PC-3 (cell line): ENCODE data around the gene PACRG.

Experiments used
- EZH2phosphoT487 ChIP-seq: fragments of 300-600 bp; sonication (generic); IDR thresholded peaks from 2 replicates; pipeline ENCODE4 v1.6.1; 2018; ENCODE audit warnings: mild to moderate bottlenecking, antibody characterized with exemption, low read length, borderline replicate concordance
- TF ChIP-seq, protein P1 (sequence below): fragments of 300-600 bp; sonication (generic); conservative IDR thresholded peaks from 2 replicates; pipeline ENCODE4 v1.5.1; 2017; ENCODE audit warnings: antibody characterized with exemption, low read depth, mild to moderate bottlenecking, low read length

DNA sequence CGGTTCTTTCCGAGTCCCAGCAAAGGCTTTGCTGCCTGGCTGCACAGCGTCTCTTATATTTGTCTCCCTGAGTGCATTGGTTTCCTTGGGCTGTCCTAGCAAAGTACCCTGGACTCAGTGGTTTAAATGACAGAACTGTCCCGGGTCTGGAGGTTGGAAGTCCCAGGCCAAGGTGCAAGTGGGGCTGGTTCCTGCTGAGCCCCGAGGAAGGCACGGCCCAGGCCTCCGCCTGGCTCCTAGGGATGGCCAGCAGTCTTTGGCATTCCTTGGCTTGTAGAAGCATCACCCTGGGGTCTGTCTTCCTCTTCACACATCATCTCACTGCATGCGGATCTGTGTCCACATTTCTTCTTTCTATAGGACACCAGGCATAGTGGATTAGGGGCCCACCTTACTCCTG lies 621.9 kb downstream of the PACRG start:
- TF ChIP-seq, protein P1, sequence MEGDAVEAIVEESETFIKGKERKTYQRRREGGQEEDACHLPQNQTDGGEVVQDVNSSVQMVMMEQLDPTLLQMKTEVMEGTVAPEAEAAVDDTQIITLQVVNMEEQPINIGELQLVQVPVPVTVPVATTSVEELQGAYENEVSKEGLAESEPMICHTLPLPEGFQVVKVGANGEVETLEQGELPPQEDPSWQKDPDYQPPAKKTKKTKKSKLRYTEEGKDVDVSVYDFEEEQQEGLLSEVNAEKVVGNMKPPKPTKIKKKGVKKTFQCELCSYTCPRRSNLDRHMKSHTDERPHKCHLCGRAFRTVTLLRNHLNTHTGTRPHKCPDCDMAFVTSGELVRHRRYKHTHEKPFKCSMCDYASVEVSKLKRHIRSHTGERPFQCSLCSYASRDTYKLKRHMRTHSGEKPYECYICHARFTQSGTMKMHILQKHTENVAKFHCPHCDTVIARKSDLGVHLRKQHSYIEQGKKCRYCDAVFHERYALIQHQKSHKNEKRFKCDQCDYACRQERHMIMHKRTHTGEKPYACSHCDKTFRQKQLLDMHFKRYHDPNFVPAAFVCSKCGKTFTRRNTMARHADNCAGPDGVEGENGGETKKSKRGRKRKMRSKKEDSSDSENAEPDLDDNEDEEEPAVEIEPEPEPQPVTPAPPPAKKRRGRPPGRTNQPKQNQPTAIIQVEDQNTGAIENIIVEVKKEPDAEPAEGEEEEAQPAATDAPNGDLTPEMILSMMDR = no peak
- no peak for TF ChIP-seq EZH2phosphoT487
